AG09309 (cell line): Measurements from ENCODE around the gene STON1.
A peak's percentile ranks its signal among the peaks of the same experiment; 100 is the strongest.

Experiments
- DNase-seq: peaks from one replicate; pipeline ENCODE4 v3.0.0-alpha.2; 2010; ENCODE audit warnings: low read depth
- H3K4me3 ChIP-seq: 2 replicates; pipeline ENCODE4 v1.5.1; 2011; ENCODE audit warnings: mild to moderate bottlenecking, low read depth, low read length, moderate library complexity; ENCODE audit not compliant: control insufficient read depth
- CTCF ChIP-seq: IDR thresholded peaks from 2 replicates; pipeline ENCODE4 v1.5.1; 2011; ENCODE audit warnings: mild to moderate bottlenecking, low read depth, low read length, inconsistent platforms; ENCODE audit not compliant: insufficient read depth, control insufficient read depth; ENCODE audit errors: missing control alignments

The STON1 gene

GRCh38 chr2:48527226-48527885 lies 2.6 kb upstream of the STON1 start:
- TF ChIP-seq CTCF, result no peak
- DNase-seq, result no peak
- no peak overlapping the region for H3K4me3 ChIP-seq

GRCh38 chr2:48528431-48528830 lies 1.5 kb upstream of the STON1 start:
- H3K4me3 ChIP-seq, result no peak overlapping the region
- TF ChIP-seq CTCF, result no peak
- no peak for DNase-seq

- DNase-seq, result no peak
- no peak for TF ChIP-seq CTCF
- H3K4me3 ChIP-seq, result no peak overlapping the region
Measured at GRCh38 chr2:48529194-48529593, 760 bp upstream of the STON1 start.

GRCh38 chr2:48529676-48530032 lies 300 bp upstream of the STON1 start:
- H3K4me3 ChIP-seq, result peak overlapping the region; percentile 61
- no peak for TF ChIP-seq CTCF
- DNase-seq, result no peak

GRCh38 chr2:48531141-48531648 lies 1.2 kb downstream of the STON1 start:
- no peak for TF ChIP-seq CTCF
- DNase-seq, result peak; percentile 95
- H3K4me3 ChIP-seq, result peak overlapping the region; percentile 61

GRCh38 chr2:48532174-48532573 lies 2.2 kb downstream of the STON1 start:
- DNase-seq, result no peak
- no peak overlapping the region for H3K4me3 ChIP-seq
- TF ChIP-seq CTCF, result no peak
